Measurements from ENCODE around the gene BCO2.

Gene BCO2

DNA sequence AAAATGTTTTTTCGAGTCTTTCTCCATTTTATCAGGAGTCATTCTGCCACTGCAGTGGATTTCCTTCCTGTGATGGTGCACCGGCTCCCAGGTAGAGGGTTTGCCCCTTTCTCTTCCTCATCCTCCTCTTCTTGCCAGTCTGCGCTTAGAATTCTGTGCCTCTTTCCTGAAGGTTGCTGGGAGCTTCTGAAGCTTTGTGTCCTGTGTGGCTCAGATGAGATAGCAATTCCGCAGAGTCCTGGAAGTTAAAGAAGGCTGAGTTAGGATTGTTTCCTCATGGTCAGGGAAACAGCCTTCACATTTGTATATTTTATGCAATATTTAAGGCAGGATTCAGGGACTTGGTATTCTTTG lies 264 bp downstream of the BCO2 start:
- TF ChIP-seq, protein P1, sequence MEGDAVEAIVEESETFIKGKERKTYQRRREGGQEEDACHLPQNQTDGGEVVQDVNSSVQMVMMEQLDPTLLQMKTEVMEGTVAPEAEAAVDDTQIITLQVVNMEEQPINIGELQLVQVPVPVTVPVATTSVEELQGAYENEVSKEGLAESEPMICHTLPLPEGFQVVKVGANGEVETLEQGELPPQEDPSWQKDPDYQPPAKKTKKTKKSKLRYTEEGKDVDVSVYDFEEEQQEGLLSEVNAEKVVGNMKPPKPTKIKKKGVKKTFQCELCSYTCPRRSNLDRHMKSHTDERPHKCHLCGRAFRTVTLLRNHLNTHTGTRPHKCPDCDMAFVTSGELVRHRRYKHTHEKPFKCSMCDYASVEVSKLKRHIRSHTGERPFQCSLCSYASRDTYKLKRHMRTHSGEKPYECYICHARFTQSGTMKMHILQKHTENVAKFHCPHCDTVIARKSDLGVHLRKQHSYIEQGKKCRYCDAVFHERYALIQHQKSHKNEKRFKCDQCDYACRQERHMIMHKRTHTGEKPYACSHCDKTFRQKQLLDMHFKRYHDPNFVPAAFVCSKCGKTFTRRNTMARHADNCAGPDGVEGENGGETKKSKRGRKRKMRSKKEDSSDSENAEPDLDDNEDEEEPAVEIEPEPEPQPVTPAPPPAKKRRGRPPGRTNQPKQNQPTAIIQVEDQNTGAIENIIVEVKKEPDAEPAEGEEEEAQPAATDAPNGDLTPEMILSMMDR (conservative IDR thresholded peaks at IDR 0.05), result no peak
- H3K27ac ChIP-seq, result no peak overlapping the region

DNA sequence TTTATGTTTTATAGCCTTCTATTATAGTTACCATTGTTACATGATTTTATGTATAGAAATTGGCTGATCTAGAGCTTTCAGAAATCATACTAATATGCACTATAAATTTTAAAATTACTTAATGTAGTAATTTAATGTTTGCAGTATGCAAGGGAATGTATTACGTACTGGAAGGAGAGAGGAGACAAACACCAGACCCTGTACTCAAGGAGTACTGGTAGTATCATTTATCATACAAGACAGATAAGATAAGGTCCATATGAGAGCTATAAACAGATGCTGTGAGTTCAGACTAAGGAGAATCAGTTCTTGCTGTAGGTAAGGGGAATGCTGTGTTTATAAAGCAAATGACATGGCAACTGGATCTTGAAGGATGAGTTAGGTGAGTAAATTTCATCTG lies 765 bp downstream of the BCO2 start:
- TF ChIP-seq, protein P1 (conservative IDR thresholded peaks at IDR 0.05), result no peak
- H3K27ac ChIP-seq, result no peak overlapping the region

DNA sequence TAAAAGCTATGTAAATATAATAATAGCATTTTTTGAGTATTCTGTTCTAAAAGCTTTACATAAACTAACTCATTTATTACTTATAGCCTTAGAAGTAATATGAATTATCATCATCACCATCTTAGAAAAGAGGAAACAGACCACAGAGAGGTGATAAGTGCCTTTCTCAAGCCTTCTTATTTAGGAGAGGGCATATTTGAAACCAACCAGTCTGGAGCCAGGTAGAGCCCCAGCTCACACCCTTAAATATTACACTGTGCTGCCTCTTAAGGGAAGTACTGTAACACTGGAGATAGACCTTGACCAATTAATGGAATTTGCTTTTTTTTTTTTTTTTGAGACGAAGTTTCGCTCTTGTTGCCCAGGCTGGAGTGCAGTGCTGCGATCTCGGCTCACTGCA lies 2.3 kb downstream of the BCO2 start:
- no peak overlapping the region for H3K27ac ChIP-seq
- TF ChIP-seq, protein P1 (conservative IDR thresholded peaks at IDR 0.05), result no peak

DNA sequence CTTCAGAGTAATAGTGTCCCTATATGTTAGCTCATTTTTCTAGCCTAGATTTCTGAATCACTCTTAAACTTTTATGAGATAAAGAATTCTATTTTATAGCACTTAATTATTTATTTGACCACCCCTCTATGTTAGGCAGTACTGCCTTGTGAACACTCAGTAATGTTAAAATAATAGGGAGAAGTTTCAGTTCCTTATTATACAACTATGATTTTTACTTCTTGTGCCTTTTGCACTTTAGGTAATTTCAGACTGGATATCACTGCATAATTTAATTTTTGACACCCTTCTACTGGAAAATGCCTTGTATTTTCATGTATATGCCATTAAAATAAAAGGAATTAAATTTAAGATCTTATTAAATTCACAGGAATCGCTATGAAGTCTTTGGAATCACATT lies 3.1 kb downstream of the BCO2 start:
- no peak overlapping the region for H3K27ac ChIP-seq
- TF ChIP-seq, protein P1 (conservative IDR thresholded peaks at IDR 0.05), result no peak

DNA sequence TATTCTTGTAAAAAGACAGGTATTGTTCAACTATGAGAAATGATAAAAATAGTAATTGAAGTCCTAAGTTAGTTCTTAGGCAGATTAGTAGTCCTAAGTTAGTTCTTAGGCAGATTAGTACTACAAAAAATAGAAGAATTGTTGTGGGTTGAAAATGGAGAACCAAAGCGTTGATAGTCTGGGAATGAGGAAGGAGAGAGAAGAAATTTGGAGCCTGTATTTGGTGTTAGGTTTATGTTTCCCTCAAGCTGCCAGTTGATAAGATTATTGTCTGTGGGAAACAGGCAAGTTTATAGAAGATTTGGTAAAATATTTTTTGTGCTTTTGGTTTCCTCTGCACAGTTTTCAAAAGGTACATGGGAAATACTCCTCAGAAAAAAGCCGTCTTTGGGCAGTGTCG lies 3.6 kb downstream of the BCO2 start:
- H3K27ac ChIP-seq, result no peak overlapping the region
- TF ChIP-seq, protein P1 (conservative IDR thresholded peaks at IDR 0.05), result no peak

DNA sequence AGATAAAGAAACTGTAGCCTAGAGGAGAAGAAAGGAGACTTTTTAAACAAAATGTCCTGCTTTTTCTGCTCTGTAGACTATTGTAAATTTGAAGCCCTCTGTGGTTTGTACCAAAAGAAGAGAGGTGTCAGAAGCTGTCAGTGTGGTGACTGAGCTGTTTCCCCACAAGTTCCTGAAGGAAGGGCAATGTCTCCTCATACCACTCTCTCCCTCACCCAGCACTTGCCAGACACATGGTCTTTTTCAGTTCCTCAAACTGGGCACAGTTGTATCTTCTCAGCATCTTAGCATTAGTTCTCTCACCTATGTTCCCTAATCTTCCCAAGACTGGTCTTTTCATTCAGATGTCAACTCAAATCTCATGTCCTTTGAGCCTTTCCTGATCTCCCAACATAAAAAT lies 4.3 kb downstream of the BCO2 start:
- TF ChIP-seq, protein P1 (conservative IDR thresholded peaks at IDR 0.05), result no peak
- H3K27ac ChIP-seq, result no peak overlapping the region

DNA sequence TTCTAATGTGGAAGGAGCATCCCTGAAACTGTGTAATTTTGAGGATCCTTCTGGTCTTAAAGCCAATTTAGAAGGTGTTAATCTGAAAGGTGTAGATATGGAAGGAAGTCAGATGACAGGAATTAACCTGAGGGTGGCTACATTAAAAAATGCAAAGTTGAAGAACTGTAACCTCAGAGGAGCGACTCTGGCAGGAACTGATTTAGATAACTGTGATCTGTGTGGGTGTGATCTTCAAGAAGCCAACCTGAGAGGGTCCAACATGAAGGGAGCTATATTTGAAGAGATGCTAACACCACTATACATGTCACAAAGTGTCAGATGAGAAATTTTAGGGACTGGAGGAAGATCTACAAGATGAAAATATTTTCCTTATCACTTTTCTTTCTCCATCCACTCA lies 7.6 kb downstream of the BCO2 start:
- H3K27ac ChIP-seq, result no peak overlapping the region
- TF ChIP-seq, protein P1 (conservative IDR thresholded peaks at IDR 0.05), result no peak

DNA sequence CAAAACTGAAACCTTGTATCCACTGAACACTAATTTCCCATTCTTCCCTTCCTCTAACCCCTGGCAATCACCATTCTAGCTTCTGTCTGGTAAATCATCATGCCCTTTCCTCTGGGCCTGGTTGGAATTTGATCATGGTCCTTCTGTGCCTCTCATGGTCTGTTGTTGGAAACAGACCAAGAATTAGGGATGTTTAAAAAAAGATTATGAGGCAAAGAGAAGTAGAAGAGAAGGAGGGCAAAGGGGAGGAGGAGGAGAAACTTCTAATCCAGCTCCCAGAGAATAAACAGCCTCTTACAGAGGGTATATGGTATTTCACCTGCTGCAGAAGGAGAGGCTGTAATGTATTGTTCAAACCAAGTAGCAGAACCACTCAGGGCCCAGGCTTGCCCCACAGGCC lies 10.6 kb downstream of the BCO2 start:
- H3K27ac ChIP-seq, result no peak overlapping the region
- TF ChIP-seq, protein P1 (conservative IDR thresholded peaks at IDR 0.05), result no peak

All from VCaP (cell line).